Measurements from ENCODE around the gene CDC42EP4.
"Not testable (repeated sequence)": the region's sequence is repeated elsewhere in the genome, so short reads cannot be mapped to it uniquely, and the experiment has no call there.

Gene CDC42EP4

DNA sequence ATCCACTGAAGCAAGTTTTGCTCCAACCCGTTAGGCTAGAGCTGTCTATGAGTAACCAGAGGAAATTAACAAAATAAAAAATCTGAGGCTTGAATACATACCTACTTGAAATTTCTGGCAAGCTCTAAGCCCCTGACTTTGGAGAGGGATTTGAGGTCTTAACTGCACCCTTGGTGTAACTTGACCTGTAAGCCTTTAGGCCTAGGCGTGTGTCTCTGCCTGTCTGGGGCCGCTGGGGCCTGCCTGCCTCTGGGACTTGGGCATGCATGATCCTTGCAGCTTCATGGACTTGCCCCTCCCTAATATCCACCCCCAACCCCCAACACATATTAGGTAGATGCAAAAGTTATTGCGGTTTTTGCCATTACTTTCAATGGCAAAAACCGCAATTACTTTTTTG, 3.7 kb upstream of the CDC42EP4 start:
- no peaks in the 10 kb centered on the region for H3K9me3 ChIP-seq (ENCODE audit: insufficient read depth, low read length)
- H3K79me2 ChIP-seq (ENCODE audit: low read length), result no peaks in the 10 kb centered on the region
- no peak overlapping the region for H3K4me3 ChIP-seq (ENCODE audit: low read length)
- H3K4me2 ChIP-seq (ENCODE audit: low read length), result no peak overlapping the region
- H3K27me3 ChIP-seq (ENCODE audit: low read depth, low read length), result peaks cover 41% of the 10 kb centered on the region
- H3K9ac ChIP-seq (ENCODE audit: low read length), result no peak overlapping the region
- no peak overlapping the region for H2AFZ ChIP-seq (ENCODE audit: low read depth, low read length)
- H3K36me3 ChIP-seq (replicated peaks; ENCODE audit: low read depth, low read length), result no peaks in the 10 kb centered on the region
- TF ChIP-seq, protein P1, sequence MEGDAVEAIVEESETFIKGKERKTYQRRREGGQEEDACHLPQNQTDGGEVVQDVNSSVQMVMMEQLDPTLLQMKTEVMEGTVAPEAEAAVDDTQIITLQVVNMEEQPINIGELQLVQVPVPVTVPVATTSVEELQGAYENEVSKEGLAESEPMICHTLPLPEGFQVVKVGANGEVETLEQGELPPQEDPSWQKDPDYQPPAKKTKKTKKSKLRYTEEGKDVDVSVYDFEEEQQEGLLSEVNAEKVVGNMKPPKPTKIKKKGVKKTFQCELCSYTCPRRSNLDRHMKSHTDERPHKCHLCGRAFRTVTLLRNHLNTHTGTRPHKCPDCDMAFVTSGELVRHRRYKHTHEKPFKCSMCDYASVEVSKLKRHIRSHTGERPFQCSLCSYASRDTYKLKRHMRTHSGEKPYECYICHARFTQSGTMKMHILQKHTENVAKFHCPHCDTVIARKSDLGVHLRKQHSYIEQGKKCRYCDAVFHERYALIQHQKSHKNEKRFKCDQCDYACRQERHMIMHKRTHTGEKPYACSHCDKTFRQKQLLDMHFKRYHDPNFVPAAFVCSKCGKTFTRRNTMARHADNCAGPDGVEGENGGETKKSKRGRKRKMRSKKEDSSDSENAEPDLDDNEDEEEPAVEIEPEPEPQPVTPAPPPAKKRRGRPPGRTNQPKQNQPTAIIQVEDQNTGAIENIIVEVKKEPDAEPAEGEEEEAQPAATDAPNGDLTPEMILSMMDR (IDR thresholded peaks at IDR 0.05; ENCODE audit: low read depth, low read length), result no peak
- no peak for TF ChIP-seq EZH2phosphoT487 (IDR thresholded peaks at IDR 0.05; ENCODE audit: low read depth)
- no peaks in the 10 kb centered on the region for H4K20me1 ChIP-seq (ENCODE audit: insufficient read depth, low read length)
- no peak overlapping the region for H3K27ac ChIP-seq (ENCODE audit: low read length)
- peaks cover 16% of the 10 kb centered on the region for H3K4me1 ChIP-seq (ENCODE audit: low read length)

DNA sequence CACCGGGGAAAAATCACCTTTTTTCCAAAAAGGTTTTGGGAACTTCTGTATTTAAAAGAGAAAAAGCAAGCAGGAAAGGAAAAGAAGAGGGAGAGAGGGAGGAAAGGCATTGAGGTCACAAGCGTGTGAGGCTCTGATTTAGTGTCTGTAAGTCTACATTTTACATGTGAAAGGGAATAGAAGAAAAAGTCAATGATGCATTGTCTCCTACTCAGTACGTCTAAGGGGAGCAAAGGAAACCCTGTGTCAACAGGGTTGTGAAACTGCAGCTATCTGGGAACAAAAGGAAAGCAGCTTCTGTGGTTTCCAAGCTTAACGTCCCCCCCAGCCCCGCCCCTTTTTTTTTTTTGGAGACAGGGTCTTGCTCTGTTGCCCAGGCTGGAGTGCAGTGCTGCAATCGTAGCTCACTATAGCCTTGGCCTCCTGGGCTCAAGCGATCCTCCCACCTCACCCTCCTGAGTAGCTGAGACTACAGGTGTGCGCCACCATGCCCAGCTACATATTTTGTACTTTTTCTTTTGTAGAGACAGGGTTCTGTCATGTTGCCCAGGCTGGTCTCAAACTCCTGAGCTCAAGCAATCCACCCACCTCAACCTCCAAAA, 1.8 kb upstream of the CDC42EP4 start:
- H3K27me3 ChIP-seq (ENCODE audit: low read depth, low read length), result peaks cover 47% of the 10 kb centered on the region
- H3K9ac ChIP-seq (ENCODE audit: low read length), result no peak overlapping the region
- H2AFZ ChIP-seq (ENCODE audit: low read depth, low read length), result no peak overlapping the region
- H4K20me1 ChIP-seq (ENCODE audit: insufficient read depth, low read length), result no peaks in the 10 kb centered on the region
- no peak overlapping the region for H3K4me3 ChIP-seq (ENCODE audit: low read length)
- H3K9me3 ChIP-seq (ENCODE audit: insufficient read depth, low read length), result no peaks in the 10 kb centered on the region
- H3K27ac ChIP-seq (ENCODE audit: low read length), result no peak overlapping the region
- no peak overlapping the region for H3K4me2 ChIP-seq (ENCODE audit: low read length)
- no peaks in the 10 kb centered on the region for H3K36me3 ChIP-seq (replicated peaks; ENCODE audit: low read depth, low read length)
- no peaks in the 10 kb centered on the region for H3K79me2 ChIP-seq (ENCODE audit: low read length)
- TF ChIP-seq, protein P1 (IDR thresholded peaks at IDR 0.05; ENCODE audit: low read depth, low read length), result no peak
- no peak for TF ChIP-seq EZH2phosphoT487 (IDR thresholded peaks at IDR 0.05; ENCODE audit: low read depth)
- peaks cover 21% of the 10 kb centered on the region for H3K4me1 ChIP-seq (ENCODE audit: low read length)

DNA sequence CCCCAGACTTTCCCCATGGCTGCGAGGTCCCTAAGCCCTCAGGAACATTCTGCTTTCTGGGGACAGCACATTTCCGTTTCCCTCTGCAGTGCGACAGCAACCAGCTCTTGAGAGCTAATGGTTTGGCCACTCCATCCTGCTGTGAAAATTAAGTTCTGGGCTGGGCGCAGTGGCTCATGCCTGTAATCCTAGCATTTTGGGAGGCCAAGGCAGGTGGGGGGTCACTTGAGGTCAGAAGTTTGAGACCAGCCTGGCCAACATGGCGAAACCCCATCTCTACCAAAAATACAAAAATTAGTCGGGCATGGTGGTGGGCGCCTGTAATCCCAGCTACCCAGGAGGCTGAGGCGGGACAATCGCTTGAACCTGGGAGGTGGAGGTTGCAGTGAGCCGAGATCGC, 1.1 kb upstream of the CDC42EP4 start:
- peaks cover 47% of the 10 kb centered on the region for H3K27me3 ChIP-seq (ENCODE audit: low read depth, low read length)
- H2AFZ ChIP-seq (ENCODE audit: low read depth, low read length), result not testable (repeated sequence)

DNA sequence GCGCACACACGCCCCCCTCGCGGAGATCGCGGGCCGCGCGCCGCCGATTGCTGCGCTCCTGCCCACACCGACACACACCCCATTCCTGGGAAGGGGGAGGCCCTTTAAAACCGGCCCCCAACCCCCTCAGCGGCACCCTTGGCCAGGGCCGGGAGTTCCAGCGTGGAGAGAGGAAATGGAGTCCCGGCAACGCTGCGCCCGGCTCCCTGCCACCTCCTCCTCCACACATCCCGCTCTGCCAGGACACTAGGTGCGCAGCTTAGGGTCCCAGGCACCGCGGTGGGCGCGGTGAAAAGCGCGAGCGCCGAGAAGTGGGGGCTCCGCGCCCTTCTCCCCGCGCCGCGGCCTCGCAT, 397 bp downstream of the CDC42EP4 start:
- H3K4me3 ChIP-seq (ENCODE audit: low read length), result peak overlapping the region; percentile 86
- peaks cover 47% of the 10 kb centered on the region for H3K27me3 ChIP-seq (ENCODE audit: low read depth, low read length)
- no peak overlapping the region for H3K27ac ChIP-seq (ENCODE audit: low read length)
- H3K9me3 ChIP-seq (ENCODE audit: insufficient read depth, low read length), result no peaks in the 10 kb centered on the region
- peaks cover 11% of the 10 kb centered on the region; the same call in 1 of the 2 replicates for H3K4me1 ChIP-seq (ENCODE audit: low read length)
- H4K20me1 ChIP-seq (ENCODE audit: insufficient read depth, low read length), result no peaks in the 10 kb centered on the region
- H2AFZ ChIP-seq (ENCODE audit: low read depth, low read length), result peak overlapping the region; percentile 84; the same call in 1 of the 2 replicates
- no peak for TF ChIP-seq EZH2phosphoT487 (IDR thresholded peaks at IDR 0.05; ENCODE audit: low read depth)
- TF ChIP-seq, protein P1 (IDR thresholded peaks at IDR 0.05; ENCODE audit: low read depth, low read length), result no peak
- H3K79me2 ChIP-seq (ENCODE audit: low read length), result no peaks in the 10 kb centered on the region
- peak overlapping the region; percentile 95 for H3K4me2 ChIP-seq (ENCODE audit: low read length)
- peak overlapping the region; percentile 60 for H3K9ac ChIP-seq (ENCODE audit: low read length)
- no peaks in the 10 kb centered on the region for H3K36me3 ChIP-seq (replicated peaks; ENCODE audit: low read depth, low read length)

More for the DNA sequence above, 1.1 kb upstream of the CDC42EP4 start:
- not testable (repeated sequence) for H3K27ac ChIP-seq (ENCODE audit: low read length); H3K9me3 ChIP-seq (ENCODE audit: insufficient read depth, low read length); H3K9ac ChIP-seq (ENCODE audit: low read length); H3K4me2 ChIP-seq (ENCODE audit: low read length); H3K4me3 ChIP-seq (ENCODE audit: low read length); H3K79me2 ChIP-seq (ENCODE audit: low read length); H3K36me3 ChIP-seq (replicated peaks; ENCODE audit: low read depth, low read length); H4K20me1 ChIP-seq (ENCODE audit: insufficient read depth, low read length)
- peaks cover 21% of the 10 kb centered on the region for H3K4me1 ChIP-seq (ENCODE audit: low read length)
